GM12873 (cell line): ENCODE data around the gene HTR4.

Experiments
- TF ChIP-seq, protein P1 (sequence below): IDR thresholded peaks from 2 replicates; pipeline ENCODE4 v1.5.1; 2012; ENCODE audit warnings: low read depth, mild to moderate bottlenecking, moderate library complexity, low read length, control low read depth; ENCODE audit not compliant: insufficient read depth; ENCODE audit errors: missing control alignments

HTR4 gene

GRCh38 chr5:148606296-148606695 lies 48.0 kb downstream of the HTR4 start:
- TF ChIP-seq, protein P1, sequence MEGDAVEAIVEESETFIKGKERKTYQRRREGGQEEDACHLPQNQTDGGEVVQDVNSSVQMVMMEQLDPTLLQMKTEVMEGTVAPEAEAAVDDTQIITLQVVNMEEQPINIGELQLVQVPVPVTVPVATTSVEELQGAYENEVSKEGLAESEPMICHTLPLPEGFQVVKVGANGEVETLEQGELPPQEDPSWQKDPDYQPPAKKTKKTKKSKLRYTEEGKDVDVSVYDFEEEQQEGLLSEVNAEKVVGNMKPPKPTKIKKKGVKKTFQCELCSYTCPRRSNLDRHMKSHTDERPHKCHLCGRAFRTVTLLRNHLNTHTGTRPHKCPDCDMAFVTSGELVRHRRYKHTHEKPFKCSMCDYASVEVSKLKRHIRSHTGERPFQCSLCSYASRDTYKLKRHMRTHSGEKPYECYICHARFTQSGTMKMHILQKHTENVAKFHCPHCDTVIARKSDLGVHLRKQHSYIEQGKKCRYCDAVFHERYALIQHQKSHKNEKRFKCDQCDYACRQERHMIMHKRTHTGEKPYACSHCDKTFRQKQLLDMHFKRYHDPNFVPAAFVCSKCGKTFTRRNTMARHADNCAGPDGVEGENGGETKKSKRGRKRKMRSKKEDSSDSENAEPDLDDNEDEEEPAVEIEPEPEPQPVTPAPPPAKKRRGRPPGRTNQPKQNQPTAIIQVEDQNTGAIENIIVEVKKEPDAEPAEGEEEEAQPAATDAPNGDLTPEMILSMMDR: no peak

- TF ChIP-seq, protein P1: no peak
Observed at GRCh38 chr5:148599187-148599586, 55.1 kb downstream of the HTR4 start.

- TF ChIP-seq, protein P1: no peak
Observed at GRCh38 chr5:148595697-148596096, 58.6 kb downstream of the HTR4 start.

- TF ChIP-seq, protein P1: no peak
Observed at GRCh38 chr5:148586796-148587195, 67.5 kb downstream of the HTR4 start.

DNA sequence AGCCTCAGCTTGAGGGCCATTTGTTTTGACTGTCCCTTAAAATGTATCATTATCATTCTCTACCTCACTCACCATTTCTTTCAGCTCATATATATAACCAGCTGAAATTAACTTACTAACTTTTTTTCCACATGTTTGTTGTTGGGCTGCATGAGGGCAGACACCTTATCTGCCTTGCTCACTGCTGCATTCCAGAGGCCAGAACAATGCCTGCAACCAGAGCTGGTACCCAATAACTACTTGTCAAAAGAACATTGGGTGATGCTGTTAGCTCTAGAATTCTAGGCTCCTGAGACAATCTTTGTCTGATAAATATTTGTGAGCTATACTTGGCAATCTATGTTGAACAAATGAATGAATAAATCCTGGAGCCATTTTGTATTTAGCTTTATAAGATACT lies 68.3 kb downstream of the HTR4 start:
- TF ChIP-seq, protein P1: no peak

GRCh38 chr5:148584103-148584502 lies 70.2 kb downstream of the HTR4 start:
- TF ChIP-seq, protein P1: no peak

- TF ChIP-seq, protein P1: no peak
Observed at GRCh38 chr5:148583421-148583965, 70.8 kb downstream of the HTR4 start.
